ENCODE data around the gene ANKMY2.

DNA sequence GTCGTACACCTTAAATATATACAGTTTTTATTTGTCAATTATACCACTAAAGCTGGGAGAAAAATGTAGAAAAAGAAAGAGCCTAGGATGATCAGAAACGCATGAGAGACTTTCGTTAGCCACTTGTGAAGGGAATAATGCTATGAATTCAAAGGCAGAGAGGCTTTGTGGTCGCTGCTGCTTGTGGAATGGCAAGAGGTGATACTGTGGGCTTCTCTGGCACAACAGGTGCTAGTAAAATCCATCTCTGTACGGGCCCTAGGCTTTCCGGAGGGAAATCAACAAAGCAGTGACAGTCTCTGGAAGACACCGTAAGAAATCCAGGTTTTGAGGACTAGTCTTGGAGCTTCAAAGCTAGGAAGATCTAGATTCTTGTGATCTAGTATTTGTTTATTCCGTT is 66.3 kb downstream of the ANKMY2 start:
- TF ChIP-seq, protein P1, sequence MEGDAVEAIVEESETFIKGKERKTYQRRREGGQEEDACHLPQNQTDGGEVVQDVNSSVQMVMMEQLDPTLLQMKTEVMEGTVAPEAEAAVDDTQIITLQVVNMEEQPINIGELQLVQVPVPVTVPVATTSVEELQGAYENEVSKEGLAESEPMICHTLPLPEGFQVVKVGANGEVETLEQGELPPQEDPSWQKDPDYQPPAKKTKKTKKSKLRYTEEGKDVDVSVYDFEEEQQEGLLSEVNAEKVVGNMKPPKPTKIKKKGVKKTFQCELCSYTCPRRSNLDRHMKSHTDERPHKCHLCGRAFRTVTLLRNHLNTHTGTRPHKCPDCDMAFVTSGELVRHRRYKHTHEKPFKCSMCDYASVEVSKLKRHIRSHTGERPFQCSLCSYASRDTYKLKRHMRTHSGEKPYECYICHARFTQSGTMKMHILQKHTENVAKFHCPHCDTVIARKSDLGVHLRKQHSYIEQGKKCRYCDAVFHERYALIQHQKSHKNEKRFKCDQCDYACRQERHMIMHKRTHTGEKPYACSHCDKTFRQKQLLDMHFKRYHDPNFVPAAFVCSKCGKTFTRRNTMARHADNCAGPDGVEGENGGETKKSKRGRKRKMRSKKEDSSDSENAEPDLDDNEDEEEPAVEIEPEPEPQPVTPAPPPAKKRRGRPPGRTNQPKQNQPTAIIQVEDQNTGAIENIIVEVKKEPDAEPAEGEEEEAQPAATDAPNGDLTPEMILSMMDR (IDR thresholded peaks at IDR 0.05; ENCODE audit: low read depth, low read length) = no peak
- TF ChIP-seq POLR2A (IDR thresholded peaks at IDR 0.05; ENCODE audit: extremely low read depth, insufficient read length) = no peak

Data from NB4 (cell line).